Measurements from ENCODE around the gene CACNA1B.

DNA sequence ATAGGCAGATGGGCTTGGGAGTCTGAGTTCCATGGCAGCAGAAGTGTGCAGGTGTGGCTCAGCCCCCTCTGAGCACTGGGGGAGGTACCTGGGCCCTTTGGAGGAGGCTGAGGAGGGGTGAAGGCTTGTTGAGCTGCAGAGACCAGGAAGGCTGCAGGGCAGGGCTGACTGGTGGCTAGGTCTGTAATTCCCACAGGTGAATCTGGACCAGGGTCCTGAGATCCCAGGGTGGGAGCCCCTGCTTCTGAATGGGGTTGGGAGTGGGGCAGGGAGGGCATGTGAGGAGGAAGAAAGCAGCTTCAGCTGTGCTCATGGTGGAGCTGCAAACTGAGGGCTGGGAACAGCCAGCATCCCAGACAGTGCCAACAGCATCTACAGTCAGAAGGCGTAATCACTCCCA lies 111.1 kb downstream of the CACNA1B start:
- TF ChIP-seq, protein P1, sequence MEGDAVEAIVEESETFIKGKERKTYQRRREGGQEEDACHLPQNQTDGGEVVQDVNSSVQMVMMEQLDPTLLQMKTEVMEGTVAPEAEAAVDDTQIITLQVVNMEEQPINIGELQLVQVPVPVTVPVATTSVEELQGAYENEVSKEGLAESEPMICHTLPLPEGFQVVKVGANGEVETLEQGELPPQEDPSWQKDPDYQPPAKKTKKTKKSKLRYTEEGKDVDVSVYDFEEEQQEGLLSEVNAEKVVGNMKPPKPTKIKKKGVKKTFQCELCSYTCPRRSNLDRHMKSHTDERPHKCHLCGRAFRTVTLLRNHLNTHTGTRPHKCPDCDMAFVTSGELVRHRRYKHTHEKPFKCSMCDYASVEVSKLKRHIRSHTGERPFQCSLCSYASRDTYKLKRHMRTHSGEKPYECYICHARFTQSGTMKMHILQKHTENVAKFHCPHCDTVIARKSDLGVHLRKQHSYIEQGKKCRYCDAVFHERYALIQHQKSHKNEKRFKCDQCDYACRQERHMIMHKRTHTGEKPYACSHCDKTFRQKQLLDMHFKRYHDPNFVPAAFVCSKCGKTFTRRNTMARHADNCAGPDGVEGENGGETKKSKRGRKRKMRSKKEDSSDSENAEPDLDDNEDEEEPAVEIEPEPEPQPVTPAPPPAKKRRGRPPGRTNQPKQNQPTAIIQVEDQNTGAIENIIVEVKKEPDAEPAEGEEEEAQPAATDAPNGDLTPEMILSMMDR (IDR thresholded peaks at IDR 0.05), result no peak
- TF ChIP-seq POLR2A (IDR thresholded peaks at IDR 0.05), result no peak

Data from testis (tissue), 2 donors.